Chondrocyte (in vitro differentiated cells): Measurements from ENCODE around the gene GLB1L3. TPM values are rescaled to one million over a fixed set of nuclear protein-coding genes. Genes with fewer than 3 reads are reported as not detected.

Source experiments
- DNase-seq: peaks from one replicate; pipeline ENCODE4 v3.0.0; 2021; ENCODE audit warnings: mixed read lengths, low spot score
- H3K27ac Mint-ChIP-seq: one replicate; pipeline ENCODE4 v1.8.0; 2021; ENCODE audit warnings: mild to moderate bottlenecking, moderate library complexity, mixed read lengths; ENCODE audit not compliant: unreplicated experiment
- H3K27me3 Mint-ChIP-seq: 2 replicates; pipeline ENCODE4 v1.8.0; 2021; ENCODE audit warnings: low read depth, mixed read lengths
- H3K36me3 Mint-ChIP-seq: 2 replicates; pipeline ENCODE4 v1.8.0; 2021; ENCODE audit warnings: low read depth, mixed read lengths
- H3K4me1 Mint-ChIP-seq: 2 replicates; pipeline ENCODE4 v1.8.0; 2021; ENCODE audit warnings: low read depth, mild to moderate bottlenecking, mixed read lengths
- H3K4me3 Mint-ChIP-seq: one replicate; pipeline ENCODE4 v1.8.0; 2021; ENCODE audit warnings: mild to moderate bottlenecking, moderate library complexity, mixed read lengths; ENCODE audit not compliant: unreplicated experiment
- H3K9me3 Mint-ChIP-seq: 2 replicates; pipeline ENCODE4 v1.8.0; 2021; ENCODE audit warnings: low read depth, mixed read lengths
- total RNA-seq: library from RNA; stranded (reverse); gene quantifications from 3 replicates; pipeline ENCODE4 v1.2.1, GENCODE V29; 2021
- TF ChIP-seq, protein P1 (sequence below): fragments of 200-600 bp; sonication (generic); IDR thresholded peaks from 2 replicates; pipeline ENCODE4 v1.5.0; 2021; ENCODE audit warnings: antibody characterized with exemption, mild to moderate bottlenecking, moderate library complexity

GLB1L3 gene
- total RNA-seq, 1 donor from 2014 or later: not detected

DNA sequence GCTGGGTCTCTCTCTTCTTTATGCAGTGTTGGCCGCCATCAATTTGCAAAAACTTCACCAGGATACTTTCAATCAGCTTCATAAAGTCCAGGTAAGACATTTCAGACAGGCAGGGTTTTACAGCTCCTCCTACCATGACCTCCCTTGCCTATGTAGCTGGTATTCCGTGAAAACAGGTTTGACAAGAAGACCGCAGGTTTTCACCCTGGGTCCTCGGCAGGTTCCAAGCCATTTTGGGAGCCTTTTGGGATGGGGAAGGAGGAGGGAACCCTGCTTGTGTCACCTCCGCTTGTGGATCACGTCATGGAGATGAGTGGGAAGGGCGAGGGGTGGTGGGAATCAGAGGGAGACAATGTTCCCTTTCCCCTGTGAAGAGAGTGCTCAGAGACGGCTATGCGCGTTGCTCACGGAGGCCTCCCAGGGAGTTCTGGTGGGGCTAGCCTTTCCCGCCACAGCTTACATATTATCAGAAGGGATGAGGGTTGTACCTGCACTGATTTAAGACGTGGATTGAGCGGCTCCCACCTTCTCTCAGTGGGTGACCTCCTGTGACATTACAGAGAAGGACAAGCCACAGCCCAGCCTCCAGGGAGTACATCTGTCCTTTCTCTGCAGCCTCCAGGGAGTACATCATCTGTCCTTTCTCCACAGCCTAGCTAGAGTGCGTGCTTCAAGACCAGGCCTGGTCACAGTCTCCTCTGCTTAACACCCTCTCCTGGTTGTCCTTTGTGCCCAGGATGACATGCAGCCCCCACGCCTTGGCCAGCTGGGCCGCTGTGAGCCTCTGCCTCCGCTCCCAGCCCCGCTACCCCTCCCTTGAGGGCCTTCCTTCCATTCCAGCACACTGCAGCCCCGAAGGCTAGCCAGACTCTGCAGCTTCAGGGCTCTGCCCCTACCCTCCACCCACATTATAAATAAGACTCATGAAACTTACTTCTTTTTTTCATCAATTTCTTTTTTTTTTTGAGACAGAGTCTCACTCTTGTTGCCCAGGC lies 17.2 kb downstream of the GLB1L3 start:
- H3K36me3 Mint-ChIP-seq: no peaks in the 10 kb centered on the region
- TF ChIP-seq, protein P1, sequence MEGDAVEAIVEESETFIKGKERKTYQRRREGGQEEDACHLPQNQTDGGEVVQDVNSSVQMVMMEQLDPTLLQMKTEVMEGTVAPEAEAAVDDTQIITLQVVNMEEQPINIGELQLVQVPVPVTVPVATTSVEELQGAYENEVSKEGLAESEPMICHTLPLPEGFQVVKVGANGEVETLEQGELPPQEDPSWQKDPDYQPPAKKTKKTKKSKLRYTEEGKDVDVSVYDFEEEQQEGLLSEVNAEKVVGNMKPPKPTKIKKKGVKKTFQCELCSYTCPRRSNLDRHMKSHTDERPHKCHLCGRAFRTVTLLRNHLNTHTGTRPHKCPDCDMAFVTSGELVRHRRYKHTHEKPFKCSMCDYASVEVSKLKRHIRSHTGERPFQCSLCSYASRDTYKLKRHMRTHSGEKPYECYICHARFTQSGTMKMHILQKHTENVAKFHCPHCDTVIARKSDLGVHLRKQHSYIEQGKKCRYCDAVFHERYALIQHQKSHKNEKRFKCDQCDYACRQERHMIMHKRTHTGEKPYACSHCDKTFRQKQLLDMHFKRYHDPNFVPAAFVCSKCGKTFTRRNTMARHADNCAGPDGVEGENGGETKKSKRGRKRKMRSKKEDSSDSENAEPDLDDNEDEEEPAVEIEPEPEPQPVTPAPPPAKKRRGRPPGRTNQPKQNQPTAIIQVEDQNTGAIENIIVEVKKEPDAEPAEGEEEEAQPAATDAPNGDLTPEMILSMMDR: no peak
- DNase-seq: no peak
- peaks cover 33% of the 10 kb centered on the region for H3K27me3 Mint-ChIP-seq
- no peaks in the 10 kb centered on the region for H3K9me3 Mint-ChIP-seq
- no peaks in the 10 kb centered on the region for H3K4me1 Mint-ChIP-seq
- H3K27ac Mint-ChIP-seq: no peak overlapping the region
- H3K4me3 Mint-ChIP-seq: no peak overlapping the region

DNA sequence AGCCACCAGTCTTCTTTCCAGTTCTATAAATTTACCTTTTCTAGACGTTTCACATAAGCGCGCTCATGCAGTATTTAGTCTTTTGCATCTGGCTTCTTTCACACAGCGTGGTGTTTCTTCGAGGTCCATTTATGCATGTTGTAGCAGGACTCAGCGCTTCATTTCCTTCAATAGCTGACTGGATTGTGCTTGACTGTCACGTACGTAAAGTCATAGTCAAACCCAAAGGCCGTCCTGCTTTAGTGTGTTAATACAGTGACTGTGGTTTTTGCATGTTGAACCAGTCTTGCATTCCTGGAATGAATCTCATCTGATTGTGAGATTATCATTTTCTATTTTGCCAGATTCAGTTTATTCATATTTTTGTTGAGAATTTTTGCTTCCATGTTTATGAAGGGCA lies 18.5 kb downstream of the GLB1L3 start:
- H3K27me3 Mint-ChIP-seq: peaks cover 31% of the 10 kb centered on the region
- no peak overlapping the region for H3K4me3 Mint-ChIP-seq
- no peaks in the 10 kb centered on the region for H3K4me1 Mint-ChIP-seq
- DNase-seq: no peak
- H3K27ac Mint-ChIP-seq: no peak overlapping the region
- TF ChIP-seq, protein P1: no peak
- peaks cover 1% of the 10 kb centered on the region for H3K36me3 Mint-ChIP-seq
- H3K9me3 Mint-ChIP-seq: no peaks in the 10 kb centered on the region

DNA sequence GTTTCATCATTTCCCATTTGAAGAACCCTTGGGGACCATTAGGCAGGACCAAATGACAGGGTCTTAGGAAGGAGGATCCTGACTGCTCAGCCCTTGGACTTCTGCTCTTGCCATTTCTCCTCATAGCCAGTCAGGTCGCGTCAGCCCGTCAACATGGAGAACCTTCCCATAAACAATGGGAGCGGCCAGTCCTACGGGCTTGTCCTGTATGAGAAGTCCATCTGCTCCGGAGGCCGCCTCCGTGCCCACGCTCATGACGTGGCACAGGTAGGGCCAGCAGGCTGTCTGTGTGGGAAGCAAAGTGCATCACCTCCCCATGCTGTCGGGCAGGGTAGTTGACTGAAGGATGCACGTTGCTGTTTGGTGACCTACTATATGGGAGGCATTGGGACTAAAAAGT lies 36.0 kb downstream of the GLB1L3 start:
- TF ChIP-seq, protein P1: no peak

DNA sequence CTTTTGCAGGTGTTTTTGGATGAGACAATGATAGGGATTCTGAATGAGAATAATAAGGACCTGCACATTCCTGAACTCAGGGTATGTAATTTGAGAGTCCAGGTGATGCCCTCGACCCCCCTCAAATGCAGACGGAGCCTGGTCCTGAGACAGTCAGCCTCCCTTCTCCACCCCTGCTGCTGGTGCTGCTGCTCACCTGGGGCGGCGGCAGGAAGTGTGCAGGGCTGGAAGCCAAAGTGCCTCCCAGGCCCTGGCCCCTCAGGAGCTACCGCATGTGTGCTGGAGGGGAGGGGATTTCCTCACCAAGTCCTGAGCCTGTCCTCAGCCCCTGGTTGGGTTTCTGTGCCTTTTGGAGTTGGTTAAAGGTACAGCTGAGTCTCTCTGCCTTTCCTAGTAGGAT lies 36.6 kb downstream of the GLB1L3 start:
- TF ChIP-seq, protein P1: no peak
- no peak overlapping the region for H3K4me3 Mint-ChIP-seq
- no peak for DNase-seq
- H3K36me3 Mint-ChIP-seq: no peaks in the 10 kb centered on the region
- H3K27me3 Mint-ChIP-seq: peaks cover 27% of the 10 kb centered on the region
- H3K4me1 Mint-ChIP-seq: no peaks in the 10 kb centered on the region
- H3K9me3 Mint-ChIP-seq: peaks cover 12% of the 10 kb centered on the region
- H3K27ac Mint-ChIP-seq: no peak overlapping the region

More for the DNA sequence above, 36.0 kb downstream of the GLB1L3 start:
- peaks cover 7% of the 10 kb centered on the region for H3K9me3 Mint-ChIP-seq
- no peak overlapping the region for H3K4me3 Mint-ChIP-seq
- DNase-seq: no peak
- H3K36me3 Mint-ChIP-seq: no peaks in the 10 kb centered on the region
- no peaks in the 10 kb centered on the region for H3K4me1 Mint-ChIP-seq
- H3K27ac Mint-ChIP-seq: no peak overlapping the region
- H3K27me3 Mint-ChIP-seq: peaks cover 26% of the 10 kb centered on the region

DNA sequence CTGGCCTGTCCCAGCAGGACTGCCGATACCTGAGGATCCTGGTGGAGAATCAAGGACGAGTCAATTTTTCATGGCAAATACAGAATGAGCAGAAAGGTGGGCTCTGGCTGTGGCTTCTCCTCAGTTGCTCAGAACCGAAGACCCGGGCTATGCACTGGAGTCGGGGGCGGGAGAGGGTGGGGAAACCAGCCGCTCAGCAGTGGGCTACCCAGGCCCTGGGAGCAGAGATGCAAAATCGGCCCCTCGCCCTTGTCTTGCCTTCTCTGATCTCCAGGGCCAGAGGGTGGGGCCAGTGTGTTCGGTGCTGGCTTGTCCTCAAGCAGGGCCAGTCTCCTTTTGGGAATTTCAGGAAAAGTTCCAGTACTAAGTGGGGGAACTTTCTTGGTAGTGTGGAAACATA lies 37.2 kb downstream of the GLB1L3 start:
- H3K27me3 Mint-ChIP-seq: peaks cover 27% of the 10 kb centered on the region
- TF ChIP-seq, protein P1: no peak

More for the DNA sequence above, 37.2 kb downstream of the GLB1L3 start:
- no peaks in the 10 kb centered on the region for H3K4me1 Mint-ChIP-seq
- DNase-seq: no peak
- no peak overlapping the region for H3K27ac Mint-ChIP-seq
- peaks cover 16% of the 10 kb centered on the region for H3K9me3 Mint-ChIP-seq
- H3K4me3 Mint-ChIP-seq: no peak overlapping the region
- no peaks in the 10 kb centered on the region for H3K36me3 Mint-ChIP-seq
